Measurements from ENCODE around the gene PTBP1. TPM values are rescaled to one million over a fixed set of nuclear protein-coding genes. Genes with fewer than 3 reads are reported as not detected.

The PTBP1 gene
- total and polyA plus RNA-seq, 2 experiments from 2014 or later, result 539 to 632 TPM

GRCh38 chr19:850979-851335 is 53.7 kb downstream of the PTBP1 start:
- no peaks in the 10 kb centered on the region; the same call in 1 of the 2 replicates for H4K20me1 ChIP-seq (replicated peaks; ENCODE audit: insufficient read depth)
- Mint-ChIP-seq H3K27me3 (ENCODE audit: insufficient read depth, low read depth, poor library complexity) (peaks cover 6% of the 10 kb centered on the region), H3K27ac (no peak overlapping the region), H3K4me3 (no peak overlapping the region), H3K36me3 (ENCODE audit: low read depth) (no peaks in the 10 kb centered on the region), H3K9me3 (no peaks in the 10 kb centered on the region), H3K4me1 (peaks cover 2% of the 10 kb centered on the region; the same call in 1 of the 3 replicates)
- H2AFZ ChIP-seq, result no peak overlapping the region; the same call in 1 of the 2 replicates
- no peaks in the 10 kb centered on the region for H3K4me1 ChIP-seq (ENCODE audit: insufficient read depth)
- peaks cover 10% of the 10 kb centered on the region; the same call in 1 of the 2 replicates for H3F3A ChIP-seq (replicated peaks; ENCODE audit: low read depth)
- no peak overlapping the region for H3K4me3 ChIP-seq
- no peaks in the 10 kb centered on the region for H3K9me2 ChIP-seq (ENCODE audit: insufficient read depth)
- TF ChIP-seq STAT1 (IDR thresholded peaks at IDR 0.05; ENCODE audit: unreplicated experiment), result no peak
- TF ChIP-seq POLR2AphosphoS5 (IDR thresholded peaks at IDR 0.05; ENCODE audit: low read depth), result no peak
- no peak for TF ChIP-seq ZNF462 (CRISPR knock-in tag; IDR thresholded peaks at IDR 0.05)
- ATAC-seq, result no peak
- no peak overlapping the region for H3K4me2 ChIP-seq
- H3K79me2 ChIP-seq (replicated peaks; ENCODE audit: insufficient read depth), result no peaks in the 10 kb centered on the region
- no peak overlapping the region for H3K27ac ChIP-seq (ENCODE audit: low read depth)
- H3K27me3 ChIP-seq (ENCODE audit: insufficient read depth), result no peaks in the 10 kb centered on the region
- no peak for DNase-seq (ENCODE audit: low spot score)
- H3K36me3 ChIP-seq (ENCODE audit: insufficient read depth), result no peaks in the 10 kb centered on the region

GRCh38 chr19:852136-853013 is 55.1 kb downstream of the PTBP1 start, which contains the start of gene ELANE:
TSS of gene ELANE (plus strand) at chr19:852303. CDS start at chr19:852329, 26 bp downstream.
- Histone ChIP-seq H4K20me1 (replicated peaks; ENCODE audit: insufficient read depth) (no peaks in the 10 kb centered on the region; the same call in 1 of the 2 replicates), H3K4me2 (no peak within 1 kb of the TSS), H3K27ac (ENCODE audit: low read depth) (no peak within 1 kb of the TSS), H3K4me3 (no peak within 1 kb of the TSS), H3K36me3 (ENCODE audit: insufficient read depth) (no peaks in the 10 kb centered on the region), H3F3A (replicated peaks; ENCODE audit: low read depth) (peaks cover 10% of the 10 kb centered on the region; the same call in 1 of the 2 replicates), H2AFZ (no peak within 1 kb of the TSS), H3K79me2 (replicated peaks; ENCODE audit: insufficient read depth) (no peaks in the 10 kb centered on the region), H3K4me1 (ENCODE audit: insufficient read depth) (no peaks in the 10 kb centered on the region), H3K9me2 (ENCODE audit: insufficient read depth) (no peaks in the 10 kb centered on the region), H3K27me3 (ENCODE audit: insufficient read depth) (no peaks in the 10 kb centered on the region)
- ATAC-seq (no peak), DNase-seq (ENCODE audit: low spot score) (no peak)
- Mint-ChIP-seq H3K9me3 (no peaks in the 10 kb centered on the region), H3K27ac (no peak within 1 kb of the TSS), H3K36me3 (ENCODE audit: low read depth) (no peaks in the 10 kb centered on the region), H3K27me3 (ENCODE audit: insufficient read depth, low read depth, poor library complexity) (peaks cover 6% of the 10 kb centered on the region), H3K4me1 (peaks cover under 1% of the 10 kb centered on the region; the same call in 1 of the 3 replicates), H3K4me3 (no peak within 1 kb of the TSS)
- TF ChIP-seq ZNF331 (CRISPR knock-in tag; IDR thresholded peaks at IDR 0.05; ENCODE audit: low read depth) (no peak), ZNF114 (CRISPR knock-in tag; IDR thresholded peaks at IDR 0.05) (no peak), ETS1 (IDR thresholded peaks at IDR 0.05) (no peak), JUNB (IDR thresholded peaks at IDR 0.05; ENCODE audit: unreplicated experiment) (no peak), POLR2AphosphoS5 (IDR thresholded peaks at IDR 0.05; ENCODE audit: low read depth) (no peak), STAT1 (IDR thresholded peaks at IDR 0.05; ENCODE audit: unreplicated experiment) (no peak), EZH2phosphoT487 (IDR thresholded peaks at IDR 0.05; ENCODE audit: unreplicated experiment) (no peak), CTCF (conservative IDR thresholded peaks at IDR 0.05; ENCODE audit: low read depth in 2 of 2) (no peak)
